RWPE1 (cell line): Measurements from ENCODE around the gene PLAU.
"Not testable (repeated sequence)": the region's sequence is repeated elsewhere in the genome, so short reads cannot be mapped to it uniquely, and the experiment has no call there.

Experiments used
- CTCF ChIA-PET: fragments of 350-600 bp; sonication (Branson Sonifier 250); formaldehyde crosslinking; extraction: SDS; loops from one replicate; lab custom pipeline; 2021; lab: Yijun Ruan, JAX
- POLR2A ChIA-PET: fragments of 400-600 bp; formaldehyde crosslinking; extraction: SDS; loops from one replicate; lab custom pipeline; 2020; ENCODE audit warnings: antibody characterized with exemption; ENCODE audit not compliant: low non-redundant PET; lab: Yijun Ruan, JAX
- DNase-seq: peaks from one replicate; pipeline ENCODE4 v3.0.0; 2012; ENCODE audit warnings: low spot score
- H3K27ac ChIP-seq: fragments of 450-650 bp; 2 replicates; pipeline ENCODE4 v1.5.1; 2017
- CTCF ChIP-seq: fragments of 450-650 bp; conservative IDR thresholded peaks from 2 replicates; pipeline ENCODE4 v1.5.1; 2017; ENCODE audit warnings: low read depth, mild to moderate bottlenecking

The PLAU gene

GRCh38 chr10:73922007-73922863 lies 11.3 kb downstream of the PLAU start:
- POLR2A ChIA-PET, result no interaction called here
- H3K27ac ChIP-seq, result peak overlapping the region; percentile 96
- DNase-seq, result no peak
- TF ChIP-seq CTCF, result no peak
- CTCF ChIA-PET, result interaction anchor here (0.7 kb wide), 1 partner anchor 126 kb away, joined by 3 read pairs; no protein-coding TSS in a partner anchor

GRCh38 chr10:73922864-73923133 lies 11.9 kb downstream of the PLAU start:
- ChIA-PET CTCF (no interaction called here), POLR2A (no interaction called here)
- no peak for DNase-seq
- no peak overlapping the region for H3K27ac ChIP-seq
- TF ChIP-seq CTCF, result no peak

GRCh38 chr10:73923935-73924598 lies 13.1 kb downstream of the PLAU start:
- TF ChIP-seq CTCF, result no peak
- ChIA-PET CTCF (interaction anchor here (0.7 to 0.9 kb wide), 3 partner anchors 18 to 74 kb away, joined by 3 to 4 read pairs (median 3); no protein-coding TSS in a partner anchor), POLR2A (no interaction called here)
- DNase-seq, result no peak
- H3K27ac ChIP-seq, result no peak overlapping the region

- H3K27ac ChIP-seq, result no peak overlapping the region
- CTCF ChIA-PET, result interaction anchor here (0.9 kb wide), 1 partner anchor 75 kb away, joined by 3 read pairs; no protein-coding TSS in a partner anchor
- DNase-seq, result no peak
- POLR2A ChIA-PET, result no interaction called here
- TF ChIP-seq CTCF, result no peak
These were observed 14.0 kb downstream of the PLAU start for GRCh38 chr10:73924935-73925334.

GRCh38 chr10:73925539-73925938 lies 14.6 kb downstream of the PLAU start:
- ChIA-PET POLR2A (no interaction called here), CTCF (interaction anchor here (0.8 kb wide), 1 partner anchor 1095 kb away, joined by 4 read pairs; no protein-coding TSS in a partner anchor)
- no peak overlapping the region for H3K27ac ChIP-seq
- no peak for TF ChIP-seq CTCF
- no peak for DNase-seq

- ChIA-PET CTCF (interaction anchor here (0.8 kb wide), 1 partner anchor 1094 kb away, joined by 4 read pairs; no protein-coding TSS in a partner anchor), POLR2A (no interaction called here)
- DNase-seq, result no peak
- no peak overlapping the region for H3K27ac ChIP-seq
- no peak for TF ChIP-seq CTCF
These were observed 15.3 kb downstream of the PLAU start for GRCh38 chr10:73926152-73926764.

GRCh38 chr10:73930630-73931327 lies 19.8 kb downstream of the PLAU start:
- H3K27ac ChIP-seq, result peak overlapping the region; percentile 94
- CTCF ChIA-PET, DNase-seq: not testable (repeated sequence)
- POLR2A ChIA-PET, result interaction anchor here (2.0 kb wide), 1 partner anchor 43 kb away, joined by 6 read pairs; no protein-coding TSS in a partner anchor
